Activated naive CD4-positive, alpha-beta T cell treated with anti-CD3 and anti-CD28 coated beads, Interleukin-2, amount 50 U/mL, for 72 hours (primary cell): ENCODE measurements around the gene CNRIP1. TPM values are rescaled to one million over a fixed set of nuclear protein-coding genes. Genes with fewer than 3 reads are reported as not detected.

Experiments used
- ATAC-seq, 2 donors: fragments of 150-1000 bp; cut with Tn5 transposase; 2 replicates each; pipeline ENCODE4 v1.10.0; 2021; ENCODE audit warnings: mild to moderate bottlenecking in 2 of 2, moderate library complexity in 2 of 2
- DNase-seq, 2 donors: peaks; one replicate each; pipeline ENCODE4 v3.0.0; 2021 to 2022; ENCODE audit warnings: low spot score in 2 of 2
- H3K27ac Mint-ChIP-seq, 2 donors: one replicate each; pipeline ENCODE4 v1.8.0; 2022; ENCODE audit warnings: mild to moderate bottlenecking in 2 of 2, mixed read lengths in 2 of 2
- H3K36me3 Mint-ChIP-seq, 2 donors: one replicate each; pipeline ENCODE4 v1.8.0; 2022; ENCODE audit warnings: mixed read lengths in 2 of 2
- H3K9me3 Mint-ChIP-seq, 2 donors: one replicate each; pipeline ENCODE4 v1.8.0; 2022; ENCODE audit warnings: mixed read lengths in 2 of 2
- total RNA-seq, 2 donors: library from RNA; stranded (reverse); gene quantifications; one replicate each; pipeline ENCODE4 v1.2.3, GENCODE V29; 2022

The CNRIP1 gene
- total RNA-seq, 2 donors from 2014 or later = not detected

GRCh38 chr2:68248806-68249205 lies 70.9 kb downstream of the CNRIP1 start:
- no peak for DNase-seq
- no peak for ATAC-seq
- H3K9me3 Mint-ChIP-seq = no peaks in the 10 kb centered on the region
- peaks cover 19 to 28% of the 10 kb centered on the region in 2 donors for H3K36me3 Mint-ChIP-seq
- no peak overlapping the region for H3K27ac Mint-ChIP-seq

- no peaks in the 10 kb centered on the region for H3K9me3 Mint-ChIP-seq
- H3K27ac Mint-ChIP-seq = no peak overlapping the region
- ATAC-seq (no peak), DNase-seq (no peak)
- H3K36me3 Mint-ChIP-seq = peaks cover 19 to 27% of the 10 kb centered on the region in 2 donors
These were observed 71.4 kb downstream of the CNRIP1 start for GRCh38 chr2:68248361-68248760.

DNA sequence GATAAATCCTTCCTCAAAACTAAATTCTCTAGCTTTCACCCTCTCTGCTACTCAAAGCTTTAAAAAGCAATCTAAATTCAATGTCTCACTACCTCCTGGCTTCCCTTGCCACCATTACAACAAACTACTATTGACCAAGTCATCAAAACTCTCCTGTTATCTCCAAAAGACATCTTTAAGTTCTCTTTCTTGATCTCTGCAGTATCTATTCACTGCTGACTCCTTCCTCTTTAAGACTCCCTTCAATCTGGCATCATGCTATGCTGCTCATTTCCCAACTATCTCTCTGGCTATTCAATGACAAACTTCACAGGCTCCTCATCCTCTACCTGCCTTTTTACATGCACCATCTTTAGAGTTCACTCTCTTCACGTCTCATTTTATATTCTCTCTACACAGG lies 73.4 kb downstream of the CNRIP1 start:
- ATAC-seq (no peak), DNase-seq (no peak)
- H3K9me3 Mint-ChIP-seq = no peaks in the 10 kb centered on the region
- H3K27ac Mint-ChIP-seq = no peak overlapping the region
- H3K36me3 Mint-ChIP-seq = peaks cover 17% of the 10 kb centered on the region in 2 donors

GRCh38 chr2:68245672-68246071 lies 74.1 kb downstream of the CNRIP1 start:
- no peak for ATAC-seq
- no peak for DNase-seq
- Mint-ChIP-seq H3K36me3 (peaks cover 9 to 10% of the 10 kb centered on the region in 2 donors), H3K9me3 (no peaks in the 10 kb centered on the region), H3K27ac (no peak overlapping the region)

DNA sequence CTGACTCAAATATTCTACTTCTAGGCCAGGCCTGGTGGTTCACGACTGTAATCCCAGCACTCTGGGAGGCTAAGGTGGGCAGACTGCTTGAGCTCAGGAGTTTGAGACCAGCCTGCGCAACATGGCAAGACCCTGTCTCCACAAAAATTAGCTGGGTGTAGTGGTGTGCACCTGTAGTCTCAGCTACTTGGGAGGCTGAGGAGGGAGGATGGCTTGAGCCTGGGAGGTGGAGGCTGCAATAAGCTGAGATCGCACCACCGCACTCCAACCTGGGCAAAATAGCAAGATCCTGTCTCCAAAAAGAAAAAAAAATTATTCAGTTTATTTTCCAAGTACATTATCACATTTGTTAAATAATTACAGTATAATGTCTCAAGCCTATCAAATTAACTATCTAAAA lies 74.7 kb downstream of the CNRIP1 start:
- ATAC-seq (no peak), DNase-seq (no peak)
- Mint-ChIP-seq H3K9me3 (no peaks in the 10 kb centered on the region), H3K36me3 (peaks cover 3 to 10% of the 10 kb centered on the region in 2 donors), H3K27ac (no peak overlapping the region)

DNA sequence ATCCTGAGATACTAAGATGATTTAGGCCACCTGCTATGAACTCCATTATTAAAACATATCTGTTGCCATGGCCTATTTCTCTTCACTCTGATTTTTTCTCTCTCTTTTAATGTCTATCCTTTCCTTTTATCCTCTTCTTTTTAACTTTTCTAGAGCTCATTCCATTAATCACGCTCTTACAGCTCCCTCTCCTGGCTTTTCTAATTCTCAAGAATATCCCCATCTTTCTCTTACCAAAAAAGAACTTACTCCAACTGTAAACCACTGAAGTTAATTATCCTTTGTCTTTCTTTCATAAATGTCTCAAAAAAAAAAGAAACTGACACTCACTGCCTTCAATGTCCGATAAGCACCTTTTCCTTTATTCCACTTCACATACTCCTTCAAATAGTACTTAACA lies 75.3 kb downstream of the CNRIP1 start:
- peaks cover 0 to 8% of the 10 kb centered on the region in 2 donors for H3K36me3 Mint-ChIP-seq
- no peaks in the 10 kb centered on the region for H3K9me3 Mint-ChIP-seq
- ATAC-seq = no peak
- no peak for DNase-seq
- H3K27ac Mint-ChIP-seq = no peak overlapping the region

Other genes with a start within 250 kb of the CNRIP1 start
- 10 to 100 TPM; 15.7 to 17.9 TPM for gene PNO1, start 162.1 kb downstream of the CNRIP1 start, total RNA-seq
- 10 to 100 TPM; 61.5 to 69.1 TPM for gene PPP3R1, start 67.4 kb downstream of the CNRIP1 start, total RNA-seq
- 1 to 10 TPM in 1 of 2 donors, under 1 TPM in 1; 0.88 to 1.4 TPM for gene PLEK, start 45.3 kb upstream of the CNRIP1 start, total RNA-seq
- gene FBXO48, start 147.3 kb upstream of the CNRIP1 start, total RNA-seq = 1 to 10 TPM; 1.9 to 2.1 TPM
- gene APLF, start 147.6 kb upstream of the CNRIP1 start, total RNA-seq = 1 to 10 TPM; 2.1 to 2.6 TPM